KMS-11 (cell line): ENCODE data around the gene CHCHD6.

Experiments used
- H2AFZ ChIP-seq: fragments of 200-600 bp; sonication (generic); 2 replicates; pipeline ENCODE4 v1.6.1; 2016; ENCODE audit warnings: antibody characterized with exemption, mixed run types, low read depth
- H3K27ac ChIP-seq: fragments of 200-600 bp; sonication (generic); 2 replicates; pipeline ENCODE4 v1.6.1; 2016; ENCODE audit warnings: mild to moderate bottlenecking, mixed run types
- H3K27me3 ChIP-seq: fragments of 200-600 bp; sonication (generic); 2 replicates; pipeline ENCODE4 v1.6.1; 2017; ENCODE audit warnings: mild to moderate bottlenecking, low read depth, mixed run types, moderate library complexity; ENCODE audit not compliant: insufficient read depth
- H3K36me3 ChIP-seq: fragments of 200-600 bp; sonication (generic); 2 replicates; pipeline ENCODE4 v1.6.1; 2017; ENCODE audit warnings: mild to moderate bottlenecking, mixed run types; ENCODE audit not compliant: insufficient read depth
- H3K4me1 ChIP-seq: fragments of 200-600 bp; sonication (generic); 2 replicates; pipeline ENCODE4 v1.6.1; 2016; ENCODE audit warnings: mild to moderate bottlenecking, low read depth, mixed run types; ENCODE audit not compliant: poor library complexity, severe bottlenecking
- H3K4me2 ChIP-seq: fragments of 200-600 bp; sonication (generic); 2 replicates; pipeline ENCODE4 v1.7.0; 2016; ENCODE audit warnings: mild to moderate bottlenecking, mixed run types
- H3K4me3 ChIP-seq: fragments of 200-600 bp; sonication (generic); IDR thresholded peaks from 2 replicates; pipeline ENCODE4 v1.6.1; 2017; ENCODE audit warnings: low read depth, low read length, mixed read lengths; ENCODE audit not compliant: insufficient read depth
- H3K79me2 ChIP-seq: fragments of 200-600 bp; sonication (generic); 2 replicates; pipeline ENCODE4 v1.6.1; 2016; ENCODE audit warnings: low read depth, mixed run types; ENCODE audit not compliant: insufficient read depth
- H3K9ac ChIP-seq: fragments of 200-600 bp; sonication (generic); 2 replicates; pipeline ENCODE4 v1.6.1; 2016; ENCODE audit warnings: mild to moderate bottlenecking, mixed run types
- H4K20me1 ChIP-seq: fragments of 200-600 bp; sonication (generic); 2 replicates; pipeline ENCODE4 v1.6.1; 2016; ENCODE audit warnings: mild to moderate bottlenecking, mixed run types; ENCODE audit not compliant: insufficient read depth
- CTCF ChIP-seq: fragments of 200-600 bp; sonication (generic); conservative IDR thresholded peaks from 2 replicates; pipeline ENCODE4 v1.6.1; 2017; ENCODE audit warnings: low read depth, mild to moderate bottlenecking, antibody characterized with exemption, low read length, moderate library complexity, mixed read lengths

CHCHD6 gene, protein sequence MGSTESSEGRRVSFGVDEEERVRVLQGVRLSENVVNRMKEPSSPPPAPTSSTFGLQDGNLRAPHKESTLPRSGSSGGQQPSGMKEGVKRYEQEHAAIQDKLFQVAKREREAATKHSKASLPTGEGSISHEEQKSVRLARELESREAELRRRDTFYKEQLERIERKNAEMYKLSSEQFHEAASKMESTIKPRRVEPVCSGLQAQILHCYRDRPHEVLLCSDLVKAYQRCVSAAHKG

DNA sequence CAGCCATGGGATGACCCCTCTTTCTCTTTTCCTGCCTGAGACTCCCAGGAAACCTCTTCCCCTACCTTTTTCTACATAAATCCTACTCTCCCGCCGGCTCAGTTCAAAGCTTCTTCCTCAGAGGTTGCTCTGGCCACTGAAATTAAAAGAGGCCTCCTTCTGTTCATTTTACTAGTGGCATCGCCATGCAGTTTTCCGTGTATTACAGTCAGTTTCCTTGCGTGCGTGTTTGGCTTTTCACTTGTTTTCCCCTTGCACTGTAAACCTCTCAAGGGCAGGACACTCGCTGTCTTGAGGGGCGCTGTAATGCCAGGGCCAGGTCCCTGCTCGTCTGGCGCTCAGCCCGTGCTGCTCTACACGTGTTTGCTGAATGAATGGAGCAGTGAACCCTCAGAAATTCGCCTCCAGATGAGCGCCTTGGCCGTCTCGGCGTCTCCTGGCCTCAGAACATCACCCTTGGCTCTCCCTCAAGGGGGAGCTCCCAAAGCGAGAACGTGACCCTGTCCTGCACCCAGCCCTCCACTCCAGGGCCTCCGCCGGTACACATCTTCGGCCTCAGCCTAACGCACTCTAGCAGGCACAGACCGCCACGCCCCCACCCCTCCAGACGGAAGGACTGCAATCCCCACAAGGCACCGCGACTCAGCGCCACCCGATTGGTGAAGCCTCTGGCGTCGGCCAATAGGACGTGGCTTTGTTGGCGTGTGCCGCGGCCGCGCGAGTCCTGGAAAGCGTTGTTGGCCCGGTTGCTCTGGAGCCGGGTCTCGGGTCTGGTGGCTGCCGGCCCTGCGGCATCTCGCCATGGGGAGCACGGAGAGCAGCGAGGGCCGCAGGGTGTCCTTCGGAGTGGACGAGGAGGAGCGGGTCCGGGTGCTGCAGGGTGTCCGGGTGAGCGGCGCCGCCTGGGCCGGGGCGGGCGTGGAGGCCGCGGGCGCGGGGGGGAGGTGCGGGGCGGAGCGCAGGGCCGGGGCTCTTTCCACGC is at the start of gene CHCHD6:
Gene CHCHD6, plus strand, starts transcription at position 729 of the 982 bp plus-strand sequence. Its CDS starts 73 bp downstream, at position 802.
- peak within 1 kb of the TSS; percentile 79 for H3K9ac ChIP-seq
- H2AFZ ChIP-seq: peak within 1 kb of the TSS; percentile 82
- peak; percentile 43 for TF ChIP-seq CTCF
- H3K4me1 ChIP-seq: peaks cover 12% of the 10 kb centered on the region
- no peaks in the 10 kb centered on the region for H3K27me3 ChIP-seq
- H4K20me1 ChIP-seq: no peaks in the 10 kb centered on the region
- H3K36me3 ChIP-seq: no peaks in the 10 kb centered on the region
- H3K79me2 ChIP-seq: peaks cover 11% of the 10 kb centered on the region; the same call in 1 of the 2 replicates
- peak within 1 kb of the TSS; percentile 81 for H3K4me3 ChIP-seq
- H3K4me2 ChIP-seq: peak within 1 kb of the TSS; percentile 54
- H3K27ac ChIP-seq: 0 out of 2 replicates have a peak within 1 kb of the TSS, but pooled peaks have one; percentile 10

GRCh38 chr3:126654571-126655383 is 49.3 kb upstream of the CHCHD6 start, which contains the start of gene TXNRD3:
Gene TXNRD3 (minus strand): TSS chr3:126655124.
- Histone ChIP-seq H3K9ac (peak within 1 kb of the TSS; percentile 76), H2AFZ (peak within 1 kb of the TSS; percentile 91), H3K79me2 (no peaks in the 10 kb centered on the region), H3K36me3 (no peaks in the 10 kb centered on the region), H3K27ac (no peak within 1 kb of the TSS), H3K27me3 (no peaks in the 10 kb centered on the region), H3K4me1 (peaks cover 13% of the 10 kb centered on the region), H3K4me3 (peak within 1 kb of the TSS; percentile 42), H4K20me1 (no peaks in the 10 kb centered on the region), H3K4me2 (peak within 1 kb of the TSS; percentile 99)
- TF ChIP-seq CTCF: no peak

GRCh38 chr3:126655887-126656286 is 48.2 kb upstream of the CHCHD6 start:
- Histone ChIP-seq H3K79me2 (no peaks in the 10 kb centered on the region), H3K4me2 (no peak overlapping the region), H3K27me3 (no peaks in the 10 kb centered on the region), H2AFZ (no peak overlapping the region; the same call in 1 of the 2 replicates), H3K4me1 (peaks cover 13% of the 10 kb centered on the region), H3K9ac (no peak overlapping the region), H3K4me3 (no peak overlapping the region), H4K20me1 (no peaks in the 10 kb centered on the region), H3K27ac (no peak overlapping the region), H3K36me3 (no peaks in the 10 kb centered on the region)
- no peak for TF ChIP-seq CTCF
